HepG2 (cell line): Measurements from ENCODE around the gene TGM2. TPM values are rescaled to one million over a fixed set of nuclear protein-coding genes. Genes with fewer than 3 reads are reported as not detected.
A peak's percentile ranks its signal among the peaks of the same experiment; 100 is the strongest.

ENCODE experiments used
- ATF7 ChIP-seq, 2 experiments: fragments of 450-650 bp in 1 of 2; sonication (generic) in 1 of 2; formaldehyde crosslinking in 1 of 2; IDR thresholded peaks; 2 replicates each; pipeline versions ENCODE4 v1.4.0 to v1.6.1; 2016 to 2020; ENCODE audit warnings: antibody characterized with exemption in 1 of 2, mild to moderate bottlenecking in 1 of 2, missing genetic modification reagents in 1 of 2
- CAMTA2 ChIP-seq: sonication (generic); formaldehyde crosslinking; IDR thresholded peaks from 2 replicates; pipeline ENCODE4 v1.4.0; 2020; ENCODE audit warnings: mild to moderate bottlenecking, missing genetic modification reagents, borderline replicate concordance
- CHD2 ChIP-seq: IDR thresholded peaks from 2 replicates; pipeline ENCODE4 v1.6.1; 2011; ENCODE audit warnings: low read depth, low read length, improper control_type of control experiment
- CREBL2 ChIP-seq: sonication (generic); formaldehyde crosslinking; IDR thresholded peaks from 2 replicates; pipeline ENCODE4 v1.8.1; 2023; ENCODE audit warnings: missing genetic modification reagents, mild to moderate bottlenecking, borderline replicate concordance
- CREM ChIP-seq, 2 experiments: sonication (generic) in 1 of 2; formaldehyde crosslinking in 1 of 2; IDR thresholded peaks; 2 replicates each; pipeline versions ENCODE4 v1.4.0 to v1.6.1; 2016 to 2020; ENCODE audit warnings: antibody characterized with exemption in 1 of 2, mild to moderate bottlenecking in 1 of 2, missing genetic modification reagents in 1 of 2
- FOXK1 ChIP-seq: sonication (generic); formaldehyde crosslinking; IDR thresholded peaks from 2 replicates; pipeline ENCODE4 v1.4.0; 2020; ENCODE audit warnings: low read depth, missing genetic modification reagents, borderline replicate concordance
- HIVEP1 ChIP-seq: sonication (generic); formaldehyde crosslinking; IDR thresholded peaks from 2 replicates; pipeline ENCODE4 v1.4.0; 2020; ENCODE audit warnings: mild to moderate bottlenecking, missing genetic modification reagents
- HNF4A ChIP-seq: sonication (generic); formaldehyde crosslinking; IDR thresholded peaks from 2 replicates; pipeline ENCODE4 v1.4.0; 2020; ENCODE audit warnings: missing genetic modification reagents
- HOXA9 ChIP-seq: sonication (generic); formaldehyde crosslinking; IDR thresholded peaks from 2 replicates; pipeline ENCODE4 v1.8.1; 2022; ENCODE audit warnings: missing genetic modification reagents, mild to moderate bottlenecking, moderate library complexity, borderline replicate concordance
- KDM2A ChIP-seq: sonication (generic); formaldehyde crosslinking; IDR thresholded peaks from 2 replicates; pipeline ENCODE4 v1.4.0; 2020; ENCODE audit warnings: low read depth, missing genetic modification reagents, borderline replicate concordance
- KDM5B ChIP-seq: sonication (generic); formaldehyde crosslinking; IDR thresholded peaks from 2 replicates; pipeline ENCODE4 v1.4.0; 2020; ENCODE audit warnings: missing genetic modification reagents, mild to moderate bottlenecking, borderline replicate concordance
- MAX ChIP-seq: IDR thresholded peaks from 2 replicates; pipeline ENCODE4 v1.6.1; 2012; ENCODE audit warnings: inconsistent platforms
- MYC ChIP-seq: sonication (generic); formaldehyde crosslinking; IDR thresholded peaks from 2 replicates; pipeline ENCODE4 v1.9.0; 2021; ENCODE audit warnings: missing genetic modification reagents, borderline replicate concordance
- NCOR1 ChIP-seq: fragments of 200-600 bp; sonication (generic); IDR thresholded peaks from 2 replicates; pipeline ENCODE4 v1.7.0; 2017; ENCODE audit warnings: antibody characterized with exemption, low read length, borderline replicate concordance
- NR2F6 ChIP-seq, 2 experiments: IDR thresholded peaks; 2 replicates each; pipeline ENCODE4 v1.6.1; 2016; ENCODE audit warnings: antibody characterized with exemption in 1 of 2, mild to moderate bottlenecking in 1 of 2
- ONECUT2 ChIP-seq: sonication (generic); formaldehyde crosslinking; IDR thresholded peaks from 2 replicates; pipeline ENCODE4 v1.4.0; 2020; ENCODE audit warnings: missing genetic modification reagents
- PATZ1 ChIP-seq: sonication (generic); formaldehyde crosslinking; IDR thresholded peaks from 2 replicates; pipeline ENCODE4 v1.4.0; 2020; ENCODE audit warnings: missing genetic modification reagents
- PHF8 ChIP-seq: sonication (generic); formaldehyde crosslinking; IDR thresholded peaks from 2 replicates; pipeline ENCODE4 v1.5.0; 2020; ENCODE audit warnings: missing genetic modification reagents
- ZKSCAN1 ChIP-seq: fragments of 150-350 bp; IDR thresholded peaks from 2 replicates; pipeline ENCODE4 v1.6.1; 2014; ENCODE audit warnings: low read length
- ZNF605 ChIP-seq: sonication (generic); formaldehyde crosslinking; IDR thresholded peaks from 2 replicates; pipeline ENCODE4 v1.8.0; 2022; ENCODE audit warnings: mild to moderate bottlenecking, missing genetic modification reagents
- ZNF710 ChIP-seq: sonication (generic); formaldehyde crosslinking; IDR thresholded peaks from 2 replicates; pipeline ENCODE4 v1.5.0; 2020; ENCODE audit warnings: mild to moderate bottlenecking, missing genetic modification reagents, borderline replicate concordance
- ZNF850 ChIP-seq: sonication (generic); formaldehyde crosslinking; conservative IDR thresholded peaks from 2 replicates; pipeline ENCODE4 v1.9.0; 2021; ENCODE audit warnings: mild to moderate bottlenecking, missing genetic modification reagents
- ZNF883 ChIP-seq: sonication (generic); formaldehyde crosslinking; IDR thresholded peaks from 2 replicates; pipeline ENCODE4 v1.5.1; 2020; ENCODE audit warnings: mild to moderate bottlenecking, missing genetic modification reagents; ENCODE audit errors: not compliant biosample characterization
- ZSCAN25 ChIP-seq: sonication (generic); formaldehyde crosslinking; IDR thresholded peaks from 2 replicates; pipeline ENCODE4 v1.8.0; 2022; ENCODE audit warnings: mild to moderate bottlenecking, missing genetic modification reagents
- ZSCAN9 ChIP-seq: IDR thresholded peaks from 2 replicates; pipeline ENCODE4 v1.6.1; 2016; ENCODE audit warnings: borderline replicate concordance
- polyA plus RNA-seq, 8 experiments: library from polyadenylated mRNA; depleted of rRNA in 3 of 8; stranded (reverse) in 7 of 8; unstranded in 1 of 8; fragments of >200 nt; fragmentation: Illumina TruSeq in 4 of 8; extraction: Trizol in 4 of 8; gene quantifications; 2 replicates each; pipeline versions ENCODE4 v1.2.1 to v1.2.3, GENCODE V29; 2011 to 2016; ENCODE audit warnings: low read depth in 4 of 8, missing spikeins in 1 of 8, mixed read lengths in 1 of 8; ENCODE audit not compliant: insufficient read depth in 1 of 8
- total RNA-seq, 5 experiments: library from RNA; depleted of rRNA; stranded (reverse); fragments of >200 nt; fragmentation: Illumina TruSeq; extraction: Trizol; gene quantifications; 2 replicates each; pipeline ENCODE4 v1.2.3, GENCODE V29; 2016; ENCODE audit warnings: low read depth in 1 of 5

Gene TGM2
- total and polyA plus RNA-seq, 2 of the 13 experiments (the other 11 are each of a cell fraction or from before 2014, with no cell fraction given) = 4.2 to 46.4 TPM

- TF ChIP-seq PATZ1 (CRISPR knock-in tag) (peak; percentile 57; the same call in 1 of the 2 replicates), ZNF605 (0 out of 2 replicates have a peak, but pooled peaks have one; percentile 19), NCOR1 (0 out of 2 replicates have a peak, but pooled peaks have one; percentile 20), HOXA9 (CRISPR knock-in tag) (no peak), CREM (IDR thresholded peaks at IDR 0.05) (no peak), CREM (CRISPR knock-in tag; IDR thresholded peaks at IDR 0.05) (no peak), HIVEP1 (CRISPR knock-in tag) (peak; percentile 61), ZNF710 (CRISPR knock-in tag) (peak; percentile 97; the same call in 1 of the 2 replicates), CAMTA2 (CRISPR knock-in tag) (no peak), ATF7 (IDR thresholded peaks at IDR 0.05) (no peak), ATF7 (CRISPR knock-in tag; IDR thresholded peaks at IDR 0.05) (0 out of 2 replicates have a peak, but pooled peaks have one; percentile 37), ZNF850 (CRISPR knock-in tag) (no peak), MYC (no peak), CHD2 (no peak), MAX (0 out of 2 replicates have a peak, but pooled peaks have one; percentile 23), NR2F6 (IDR thresholded peaks at IDR 0.05) (no peak), NR2F6 (CRISPR knock-in tag; IDR thresholded peaks at IDR 0.05) (peak; percentile 42; the same call in 1 of the 2 replicates), CREBL2 (CRISPR knock-in tag) (no peak), HNF4A (no peak; the same call in 1 of the 2 replicates), FOXK1 (CRISPR knock-in tag) (0 out of 2 replicates have a peak, but pooled peaks have one; percentile 20), KDM2A (peak; percentile 61), ZKSCAN1 (no peak), KDM5B (CRISPR knock-in tag) (peak; percentile 58; the same call in 1 of the 2 replicates), ZNF883 (CRISPR knock-in tag) (no peak), PHF8 (no peak), ONECUT2 (CRISPR knock-in tag) (no peak), ZSCAN9 (CRISPR knock-in tag) (0 out of 2 replicates have a peak, but pooled peaks have one; percentile 48), ZSCAN25 (peak; percentile 97)
Observed at GRCh38 chr20:38134427-38135270, 30.4 kb downstream of the TGM2 start (continued).
